ENCODE measurements around the gene GRIK4.

DNA sequence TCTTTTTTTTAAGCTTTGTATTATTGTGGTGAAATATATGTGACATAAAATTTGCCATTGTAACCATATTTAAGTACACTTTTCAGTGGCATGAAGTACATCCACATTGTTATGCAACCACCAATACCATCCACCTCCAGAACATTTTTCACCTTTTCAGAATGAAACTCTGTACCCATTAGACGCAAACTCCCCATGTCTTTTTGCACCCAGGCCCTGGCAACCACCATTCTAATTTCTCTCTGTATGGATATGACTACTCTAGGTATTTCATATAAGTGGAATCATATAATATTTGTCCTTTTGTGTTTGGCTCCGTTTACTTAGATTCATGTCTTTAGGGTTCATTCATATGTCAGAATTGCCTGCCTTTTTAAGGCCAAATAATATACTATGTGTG is 329.5 kb downstream of the GRIK4 start:
- no peak for TF ChIP-seq POLR2A (IDR thresholded peaks at IDR 0.05)
- TF ChIP-seq, protein P1, sequence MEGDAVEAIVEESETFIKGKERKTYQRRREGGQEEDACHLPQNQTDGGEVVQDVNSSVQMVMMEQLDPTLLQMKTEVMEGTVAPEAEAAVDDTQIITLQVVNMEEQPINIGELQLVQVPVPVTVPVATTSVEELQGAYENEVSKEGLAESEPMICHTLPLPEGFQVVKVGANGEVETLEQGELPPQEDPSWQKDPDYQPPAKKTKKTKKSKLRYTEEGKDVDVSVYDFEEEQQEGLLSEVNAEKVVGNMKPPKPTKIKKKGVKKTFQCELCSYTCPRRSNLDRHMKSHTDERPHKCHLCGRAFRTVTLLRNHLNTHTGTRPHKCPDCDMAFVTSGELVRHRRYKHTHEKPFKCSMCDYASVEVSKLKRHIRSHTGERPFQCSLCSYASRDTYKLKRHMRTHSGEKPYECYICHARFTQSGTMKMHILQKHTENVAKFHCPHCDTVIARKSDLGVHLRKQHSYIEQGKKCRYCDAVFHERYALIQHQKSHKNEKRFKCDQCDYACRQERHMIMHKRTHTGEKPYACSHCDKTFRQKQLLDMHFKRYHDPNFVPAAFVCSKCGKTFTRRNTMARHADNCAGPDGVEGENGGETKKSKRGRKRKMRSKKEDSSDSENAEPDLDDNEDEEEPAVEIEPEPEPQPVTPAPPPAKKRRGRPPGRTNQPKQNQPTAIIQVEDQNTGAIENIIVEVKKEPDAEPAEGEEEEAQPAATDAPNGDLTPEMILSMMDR (IDR thresholded peaks at IDR 0.05), result no peak
